Ureter (tissue), 1 donor: ENCODE results near the gene BDNF. TPM values are rescaled to one million over a fixed set of nuclear protein-coding genes. Genes with fewer than 3 reads are reported as not detected.

Experiments used
- DNase-seq: peaks from one replicate; pipeline ENCODE4 v3.0.0-alpha.2; 2020; ENCODE audit warnings: low spot score
- total RNA-seq: library from RNA; stranded (reverse); gene quantifications from one replicate; pipeline ENCODE4 v1.2.4, GENCODE V29; 2023
- donor health status: DM: yes; HTN: yes; CAD: no.

Gene BDNF
- total RNA-seq, 1 donor from 2014 or later = 6.0 TPM

GRCh38 chr11:27705873-27706820 is 5.9 kb upstream of the BDNF start:
- DNase-seq = no peak

- no peak for DNase-seq
These were observed 3.2 kb upstream of the BDNF start for GRCh38 chr11:27703481-27703880.

GRCh38 chr11:27702811-27703210 is 2.6 kb upstream of the BDNF start:
- DNase-seq = no peak

- DNase-seq = peak; percentile 48
These were observed 1.3 kb upstream of the BDNF start for GRCh38 chr11:27701355-27702105.

GRCh38 chr11:27699926-27700350 is 317 bp downstream of the BDNF start:
- no peak for DNase-seq

- peak; percentile 42 for DNase-seq
These were observed 871 bp downstream of the BDNF start for GRCh38 chr11:27699242-27699925.

- peak; percentile 85 for DNase-seq
These were observed 1.4 kb downstream of the BDNF start for GRCh38 chr11:27698872-27699241.

- DNase-seq = no peak
These were observed 2.5 kb downstream of the BDNF start for GRCh38 chr11:27697679-27698275.

- DNase-seq = no peak
These were observed 3.3 kb downstream of the BDNF start for GRCh38 chr11:27696961-27697360.

GRCh38 chr11:27696115-27696514 is 4.1 kb downstream of the BDNF start:
- DNase-seq = no peak

- DNase-seq = no peak
These were observed 5.3 kb downstream of the BDNF start for GRCh38 chr11:27694992-27695391.

- no peak for DNase-seq
These were observed 6.9 kb downstream of the BDNF start for GRCh38 chr11:27693398-27693797.

GRCh38 chr11:27692781-27693180 is 7.5 kb downstream of the BDNF start:
- DNase-seq = no peak

- no peak for DNase-seq
These were observed 12.2 kb downstream of the BDNF start for GRCh38 chr11:27688076-27688475.

- no peak for DNase-seq
These were observed 18.6 kb downstream of the BDNF start for GRCh38 chr11:27681664-27682063.

GRCh38 chr11:27679136-27680015 is 20.9 kb downstream of the BDNF start:
- DNase-seq = no peak

GRCh38 chr11:27678242-27678641 is 22.0 kb downstream of the BDNF start:
- DNase-seq = no peak

- DNase-seq = no peak
These were observed 23.1 kb downstream of the BDNF start for GRCh38 chr11:27677108-27677507.

GRCh38 chr11:27673979-27674663 is 26.1 kb downstream of the BDNF start:
- DNase-seq = no peak

GRCh38 chr11:27672836-27673464 is 27.3 kb downstream of the BDNF start:
- no peak for DNase-seq
